ENCODE results near the gene MAP6D1. TPM values are rescaled to one million over a fixed set of nuclear protein-coding genes. Genes with fewer than 3 reads are reported as not detected.

The MAP6D1 gene
- total RNA-seq, 1 donor from 2014 or later: 0.79 TPM

DNA sequence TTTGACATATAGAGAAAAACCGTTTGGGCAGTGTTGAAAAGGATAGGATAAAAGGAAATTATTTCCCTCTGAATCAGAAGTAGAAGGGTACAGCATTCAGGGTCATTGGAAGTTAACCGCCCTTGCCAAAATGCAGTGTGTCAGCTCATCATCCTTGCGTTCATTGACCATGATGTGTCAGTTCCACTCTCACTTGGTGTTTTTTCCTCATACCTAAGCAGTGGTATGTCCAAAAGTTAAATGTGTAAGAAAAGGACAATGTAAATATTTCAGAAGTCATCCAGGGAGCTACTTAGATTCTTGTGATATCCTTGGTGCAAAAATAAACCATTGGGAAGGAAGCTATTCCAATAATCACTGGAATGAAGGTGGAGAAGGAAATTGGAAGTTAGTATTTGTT, 50.7 kb downstream of the MAP6D1 start:
- no peaks in the 10 kb centered on the region for H3K27me3 ChIP-seq (ENCODE audit: control insufficient read depth, insufficient read depth, low read length)
- H3K4me3 ChIP-seq (ENCODE audit: low read depth, low read length): no peak overlapping the region
- FAIRE-seq: no peak
- TF ChIP-seq CTCF (IDR thresholded peaks at IDR 0.05; ENCODE audit: insufficient read depth, low read length, severe bottlenecking): no peak
- H3K36me3 ChIP-seq (ENCODE audit: control insufficient read depth, insufficient read depth, low read length): peaks cover 12% of the 10 kb centered on the region
- DNase-seq (ENCODE audit: low read depth): no peak

- H3K27me3 ChIP-seq (ENCODE audit: control insufficient read depth, insufficient read depth, low read length): no peaks in the 10 kb centered on the region
- no peak overlapping the region for H3K4me3 ChIP-seq (ENCODE audit: low read depth, low read length)
- H3K36me3 ChIP-seq (ENCODE audit: control insufficient read depth, insufficient read depth, low read length): peaks cover 7% of the 10 kb centered on the region
- no peak for DNase-seq (ENCODE audit: low read depth)
- no peak for FAIRE-seq
- no peak for TF ChIP-seq CTCF (IDR thresholded peaks at IDR 0.05; ENCODE audit: insufficient read depth, low read length, severe bottlenecking)
Observed at GRCh38 chr3:183769453-183769852, 55.9 kb downstream of the MAP6D1 start.

GRCh38 chr3:183768114-183768513, 57.3 kb downstream of the MAP6D1 start:
- DNase-seq (ENCODE audit: low read depth): no peak
- FAIRE-seq: no peak
- Histone ChIP-seq H3K36me3 (ENCODE audit: control insufficient read depth, insufficient read depth, low read length) (peaks cover 5% of the 10 kb centered on the region), H3K4me3 (ENCODE audit: low read depth, low read length) (no peak overlapping the region), H3K27me3 (ENCODE audit: control insufficient read depth, insufficient read depth, low read length) (no peaks in the 10 kb centered on the region)
- TF ChIP-seq CTCF (IDR thresholded peaks at IDR 0.05; ENCODE audit: insufficient read depth, low read length, severe bottlenecking): no peak

- TF ChIP-seq CTCF (IDR thresholded peaks at IDR 0.05; ENCODE audit: insufficient read depth, low read length, severe bottlenecking): peak; percentile 89
- no peak overlapping the region for H3K4me3 ChIP-seq (ENCODE audit: low read depth, low read length)
- H3K27me3 ChIP-seq (ENCODE audit: control insufficient read depth, insufficient read depth, low read length): no peaks in the 10 kb centered on the region
- peak; percentile 72 for DNase-seq (ENCODE audit: low read depth)
- FAIRE-seq: no peak
- H3K36me3 ChIP-seq (ENCODE audit: control insufficient read depth, insufficient read depth, low read length): peaks cover 4% of the 10 kb centered on the region
Observed at GRCh38 chr3:183766745-183767606, 58.4 kb downstream of the MAP6D1 start.

DNA sequence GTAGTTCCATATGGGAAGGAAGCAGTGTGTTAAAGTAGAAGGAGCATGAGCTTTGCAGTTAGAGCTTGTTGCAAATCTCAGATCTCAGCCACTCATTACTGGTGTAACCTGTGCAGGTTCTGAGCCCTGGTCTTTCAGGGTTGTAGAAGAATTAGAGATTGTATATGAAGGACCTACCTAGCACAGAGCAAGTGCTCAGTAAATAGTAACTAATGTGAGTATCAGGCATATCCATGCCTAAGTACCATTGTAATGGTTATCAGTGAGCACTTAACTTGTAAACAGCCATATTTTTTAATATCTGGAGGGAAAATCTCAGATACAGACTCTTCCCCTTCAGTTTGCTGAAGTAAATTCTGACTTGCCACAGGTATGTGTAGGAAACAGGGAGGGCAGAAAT, 59.3 kb downstream of the MAP6D1 start:
- TF ChIP-seq CTCF (IDR thresholded peaks at IDR 0.05; ENCODE audit: insufficient read depth, low read length, severe bottlenecking): no peak
- DNase-seq (ENCODE audit: low read depth) (no peak), FAIRE-seq (no peak)
- Histone ChIP-seq H3K27me3 (ENCODE audit: control insufficient read depth, insufficient read depth, low read length) (no peaks in the 10 kb centered on the region), H3K36me3 (ENCODE audit: control insufficient read depth, insufficient read depth, low read length) (peaks cover 8% of the 10 kb centered on the region), H3K4me3 (ENCODE audit: low read depth, low read length) (no peak overlapping the region)

Other genes starting within 250 kb of the MAP6D1 start
- gene KLHL24, start 190.0 kb downstream of the MAP6D1 start, total RNA-seq: 37.0 and 63.4 TPM in 2 replicates
- gene YEATS2, start 127.8 kb downstream of the MAP6D1 start, total RNA-seq: 18.2 and 19.7 TPM in 2 replicates
- gene PARL, start 59.3 kb upstream of the MAP6D1 start, total RNA-seq: 68.0 and 75.6 TPM in 2 replicates
- gene ABCC5, start 192.3 kb upstream of the MAP6D1 start, total RNA-seq: 18.7 and 28.2 TPM in 2 replicates
- not detected in 2 replicates for gene HTR3D, start 206.2 kb upstream of the MAP6D1 start, total RNA-seq
- gene HTR3C, start 227.5 kb upstream of the MAP6D1 start, total RNA-seq: not detected in 2 replicates

Data from bronchial epithelial cell (primary cell).